HepG2 (cell line): ENCODE results near the gene VAV2. TPM values are rescaled to one million over a fixed set of nuclear protein-coding genes. Genes with fewer than 3 reads are reported as not detected.

Experiments used
- ARNT ChIP-seq: fragments of 450-650 bp; IDR thresholded peaks from 2 replicates; pipeline ENCODE4 v1.6.1; 2017
- DBP ChIP-seq: sonication (generic); formaldehyde crosslinking; IDR thresholded peaks from 2 replicates; pipeline ENCODE4 v1.4.0; 2020; ENCODE audit warnings: missing genetic modification reagents; ENCODE audit errors: not compliant biosample characterization
- GZF1 ChIP-seq: sonication (generic); formaldehyde crosslinking; IDR thresholded peaks from 2 replicates; pipeline ENCODE4 v1.5.1; 2020; ENCODE audit warnings: mild to moderate bottlenecking, missing genetic modification reagents
- JUN ChIP-seq: sonication (generic); formaldehyde crosslinking; IDR thresholded peaks from 2 replicates; pipeline ENCODE4 v1.4.0; 2020; ENCODE audit warnings: mild to moderate bottlenecking, missing genetic modification reagents
- KDM5B ChIP-seq: sonication (generic); formaldehyde crosslinking; IDR thresholded peaks from 2 replicates; pipeline ENCODE4 v1.4.0; 2020; ENCODE audit warnings: missing genetic modification reagents, mild to moderate bottlenecking, borderline replicate concordance
- LCORL ChIP-seq, 2 experiments: fragments of 450-650 bp in 1 of 2; sonication (generic) in 1 of 2; formaldehyde crosslinking in 1 of 2; IDR thresholded peaks; 2 replicates each; pipeline versions ENCODE4 v1.5.0 to v1.6.1; 2017 to 2020; ENCODE audit warnings: antibody characterized with exemption in 1 of 2, missing genetic modification reagents in 1 of 2
- MXD3 ChIP-seq: IDR thresholded peaks from 2 replicates; pipeline ENCODE4 v1.6.1; 2016; ENCODE audit warnings: mild to moderate bottlenecking, missing biosample characterization, missing genetic modification reagents
- PCBP2 ChIP-seq: fragments of 200-400 bp; formaldehyde crosslinking; optimal IDR thresholded peaks from 2 replicates; pipeline ENCODE3; 2018; ENCODE audit warnings: low read length, low read depth; ENCODE audit not compliant: poor library complexity, severe bottlenecking
- POGZ ChIP-seq: sonication (generic); formaldehyde crosslinking; IDR thresholded peaks from 2 replicates; pipeline ENCODE4 v1.4.0; 2020; ENCODE audit warnings: mild to moderate bottlenecking, missing genetic modification reagents
- REPIN1 ChIP-seq: sonication (generic); formaldehyde crosslinking; IDR thresholded peaks from 2 replicates; pipeline ENCODE4 v1.8.0; 2022; ENCODE audit warnings: missing genetic modification reagents, low read depth, mild to moderate bottlenecking, borderline replicate concordance
- TBX2 ChIP-seq: sonication (generic); formaldehyde crosslinking; IDR thresholded peaks from 2 replicates; pipeline ENCODE4 v1.5.0; 2020; ENCODE audit warnings: missing genetic modification reagents, mild to moderate bottlenecking, borderline replicate concordance
- ZNF33B ChIP-seq: sonication (generic); formaldehyde crosslinking; IDR thresholded peaks from 2 replicates; pipeline ENCODE4 v1.5.1; 2020; ENCODE audit warnings: mild to moderate bottlenecking, missing genetic modification reagents
- ZNF572 ChIP-seq: sonication (generic); formaldehyde crosslinking; IDR thresholded peaks from 2 replicates; pipeline ENCODE4 v1.5.1; 2020; ENCODE audit warnings: mild to moderate bottlenecking, missing genetic modification reagents
- ZNF678 ChIP-seq: sonication (generic); formaldehyde crosslinking; IDR thresholded peaks from 2 replicates; pipeline ENCODE4 v1.4.0; 2020; ENCODE audit warnings: mild to moderate bottlenecking, missing genetic modification reagents
- ZNF776 ChIP-seq: sonication (generic); formaldehyde crosslinking; IDR thresholded peaks from 2 replicates; pipeline ENCODE4 v1.4.0; 2020; ENCODE audit warnings: mild to moderate bottlenecking, missing genetic modification reagents
- ZSCAN30 ChIP-seq: sonication (generic); formaldehyde crosslinking; IDR thresholded peaks from 2 replicates; pipeline ENCODE4 v1.5.0; 2020; ENCODE audit warnings: mild to moderate bottlenecking, missing genetic modification reagents
- polyA plus RNA-seq, 8 experiments: library from polyadenylated mRNA; depleted of rRNA in 3 of 8; stranded (reverse) in 7 of 8; unstranded in 1 of 8; fragments of >200 nt; fragmentation: Illumina TruSeq in 4 of 8; extraction: Trizol in 4 of 8; gene quantifications; 2 replicates each; pipeline versions ENCODE4 v1.2.1 to v1.2.3, GENCODE V29; 2011 to 2016; ENCODE audit warnings: low read depth in 4 of 8, missing spikeins in 1 of 8, mixed read lengths in 1 of 8; ENCODE audit not compliant: insufficient read depth in 1 of 8
- total RNA-seq, 5 experiments: library from RNA; depleted of rRNA; stranded (reverse); fragments of >200 nt; fragmentation: Illumina TruSeq; extraction: Trizol; gene quantifications; 2 replicates each; pipeline ENCODE4 v1.2.3, GENCODE V29; 2016; ENCODE audit warnings: low read depth in 1 of 5
- TF ChIP-seq, protein P1 (sequence below): sonication (generic); formaldehyde crosslinking; conservative IDR thresholded peaks from 2 replicates; pipeline ENCODE4 v1.8.0; 2022; ENCODE audit warnings: missing genetic modification reagents
- TF ChIP-seq, protein P2 (sequence below): sonication (generic); formaldehyde crosslinking; IDR thresholded peaks from 2 replicates; pipeline ENCODE4 v1.5.1; 2020; ENCODE audit warnings: mild to moderate bottlenecking, moderate library complexity, missing genetic modification reagents
- TF ChIP-seq, protein P3 (sequence below): sonication (generic); formaldehyde crosslinking; IDR thresholded peaks from 2 replicates; pipeline ENCODE4 v1.5.0; 2020; ENCODE audit warnings: mild to moderate bottlenecking, missing genetic modification reagents, moderate library complexity
- TF ChIP-seq, protein P4 (sequence below): sonication (generic); formaldehyde crosslinking; IDR thresholded peaks from 2 replicates; pipeline ENCODE4 v1.9.0; 2022; ENCODE audit warnings: missing genetic modification reagents, mild to moderate bottlenecking, borderline replicate concordance

Gene VAV2
- total and polyA plus RNA-seq, 2 of the 13 experiments (the other 11 are each of a cell fraction or from before 2014, with no cell fraction given) = 22.5 to 22.9 TPM

DNA sequence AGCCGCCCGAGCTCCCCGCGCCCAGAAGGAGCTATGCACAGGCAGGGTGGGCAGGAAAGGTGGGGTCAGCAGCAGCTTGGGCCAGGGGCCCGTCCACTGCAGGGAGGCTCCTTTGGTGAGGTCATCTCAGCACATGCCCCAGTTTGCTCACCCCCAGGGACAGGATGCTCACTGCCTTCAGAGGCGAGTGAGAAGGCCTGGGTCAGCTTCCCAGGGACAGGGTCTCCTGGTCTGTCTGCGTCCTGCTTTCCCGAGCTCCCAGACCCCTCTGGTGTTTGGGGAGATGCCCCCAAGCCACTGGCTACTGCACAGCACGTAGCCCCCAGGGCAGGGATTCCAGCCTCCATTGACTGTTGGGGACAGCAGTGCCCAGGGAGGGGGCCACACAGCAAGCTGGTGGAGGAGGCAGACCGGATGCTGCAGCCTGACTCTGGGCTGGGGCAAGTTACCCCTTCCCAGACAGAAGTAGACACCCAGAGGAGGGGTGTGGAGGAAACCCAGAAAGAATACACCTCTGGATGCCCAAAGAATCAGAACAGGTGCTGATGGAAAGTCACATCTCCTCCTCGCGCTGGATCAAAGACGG is 253.4 kb downstream of the VAV2 start (continued):
- TF ChIP-seq, protein P1, sequence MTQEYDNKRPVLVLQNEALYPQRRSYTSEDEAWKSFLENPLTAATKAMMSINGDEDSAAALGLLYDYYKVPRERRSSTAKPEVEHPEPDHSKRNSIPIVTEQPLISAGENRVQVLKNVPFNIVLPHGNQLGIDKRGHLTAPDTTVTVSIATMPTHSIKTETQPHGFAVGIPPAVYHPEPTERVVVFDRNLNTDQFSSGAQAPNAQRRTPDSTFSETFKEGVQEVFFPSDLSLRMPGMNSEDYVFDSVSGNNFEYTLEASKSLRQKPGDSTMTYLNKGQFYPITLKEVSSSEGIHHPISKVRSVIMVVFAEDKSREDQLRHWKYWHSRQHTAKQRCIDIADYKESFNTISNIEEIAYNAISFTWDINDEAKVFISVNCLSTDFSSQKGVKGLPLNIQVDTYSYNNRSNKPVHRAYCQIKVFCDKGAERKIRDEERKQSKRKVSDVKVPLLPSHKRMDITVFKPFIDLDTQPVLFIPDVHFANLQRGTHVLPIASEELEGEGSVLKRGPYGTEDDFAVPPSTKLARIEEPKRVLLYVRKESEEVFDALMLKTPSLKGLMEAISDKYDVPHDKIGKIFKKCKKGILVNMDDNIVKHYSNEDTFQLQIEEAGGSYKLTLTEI (CRISPR knock-in tag) = no peak
- no peak for TF ChIP-seq ZNF678
- TF ChIP-seq GZF1 = no peak
- peak; percentile 7 for TF ChIP-seq DBP (CRISPR knock-in tag)
- TF ChIP-seq, protein P2, sequence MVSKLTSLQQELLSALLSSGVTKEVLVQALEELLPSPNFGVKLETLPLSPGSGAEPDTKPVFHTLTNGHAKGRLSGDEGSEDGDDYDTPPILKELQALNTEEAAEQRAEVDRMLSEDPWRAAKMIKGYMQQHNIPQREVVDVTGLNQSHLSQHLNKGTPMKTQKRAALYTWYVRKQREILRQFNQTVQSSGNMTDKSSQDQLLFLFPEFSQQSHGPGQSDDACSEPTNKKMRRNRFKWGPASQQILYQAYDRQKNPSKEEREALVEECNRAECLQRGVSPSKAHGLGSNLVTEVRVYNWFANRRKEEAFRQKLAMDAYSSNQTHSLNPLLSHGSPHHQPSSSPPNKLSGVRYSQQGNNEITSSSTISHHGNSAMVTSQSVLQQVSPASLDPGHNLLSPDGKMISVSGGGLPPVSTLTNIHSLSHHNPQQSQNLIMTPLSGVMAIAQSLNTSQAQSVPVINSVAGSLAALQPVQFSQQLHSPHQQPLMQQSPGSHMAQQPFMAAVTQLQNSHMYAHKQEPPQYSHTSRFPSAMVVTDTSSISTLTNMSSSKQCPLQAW (CRISPR knock-in tag) = peak; percentile 9; the same call in 1 of the 2 replicates
- TF ChIP-seq LCORL (IDR thresholded peaks at IDR 0.05) = no peak
- 0 out of 2 replicates have a peak, but pooled peaks have one; percentile 6 for TF ChIP-seq LCORL (CRISPR knock-in tag; IDR thresholded peaks at IDR 0.05)
- no peak for TF ChIP-seq POGZ
- no peak for TF ChIP-seq ZNF33B (CRISPR knock-in tag)
- TF ChIP-seq ZSCAN30 (CRISPR knock-in tag) = 0 out of 2 replicates have a peak, but pooled peaks have one; percentile 82
- peak; percentile 60; the same call in 1 of the 2 replicates for TF ChIP-seq TBX2
- no peak for TF ChIP-seq ARNT
- TF ChIP-seq, protein P3, sequence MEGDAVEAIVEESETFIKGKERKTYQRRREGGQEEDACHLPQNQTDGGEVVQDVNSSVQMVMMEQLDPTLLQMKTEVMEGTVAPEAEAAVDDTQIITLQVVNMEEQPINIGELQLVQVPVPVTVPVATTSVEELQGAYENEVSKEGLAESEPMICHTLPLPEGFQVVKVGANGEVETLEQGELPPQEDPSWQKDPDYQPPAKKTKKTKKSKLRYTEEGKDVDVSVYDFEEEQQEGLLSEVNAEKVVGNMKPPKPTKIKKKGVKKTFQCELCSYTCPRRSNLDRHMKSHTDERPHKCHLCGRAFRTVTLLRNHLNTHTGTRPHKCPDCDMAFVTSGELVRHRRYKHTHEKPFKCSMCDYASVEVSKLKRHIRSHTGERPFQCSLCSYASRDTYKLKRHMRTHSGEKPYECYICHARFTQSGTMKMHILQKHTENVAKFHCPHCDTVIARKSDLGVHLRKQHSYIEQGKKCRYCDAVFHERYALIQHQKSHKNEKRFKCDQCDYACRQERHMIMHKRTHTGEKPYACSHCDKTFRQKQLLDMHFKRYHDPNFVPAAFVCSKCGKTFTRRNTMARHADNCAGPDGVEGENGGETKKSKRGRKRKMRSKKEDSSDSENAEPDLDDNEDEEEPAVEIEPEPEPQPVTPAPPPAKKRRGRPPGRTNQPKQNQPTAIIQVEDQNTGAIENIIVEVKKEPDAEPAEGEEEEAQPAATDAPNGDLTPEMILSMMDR (CRISPR knock-in tag) = 0 out of 2 replicates have a peak, but pooled peaks have one; percentile 1
- TF ChIP-seq, protein P4, sequence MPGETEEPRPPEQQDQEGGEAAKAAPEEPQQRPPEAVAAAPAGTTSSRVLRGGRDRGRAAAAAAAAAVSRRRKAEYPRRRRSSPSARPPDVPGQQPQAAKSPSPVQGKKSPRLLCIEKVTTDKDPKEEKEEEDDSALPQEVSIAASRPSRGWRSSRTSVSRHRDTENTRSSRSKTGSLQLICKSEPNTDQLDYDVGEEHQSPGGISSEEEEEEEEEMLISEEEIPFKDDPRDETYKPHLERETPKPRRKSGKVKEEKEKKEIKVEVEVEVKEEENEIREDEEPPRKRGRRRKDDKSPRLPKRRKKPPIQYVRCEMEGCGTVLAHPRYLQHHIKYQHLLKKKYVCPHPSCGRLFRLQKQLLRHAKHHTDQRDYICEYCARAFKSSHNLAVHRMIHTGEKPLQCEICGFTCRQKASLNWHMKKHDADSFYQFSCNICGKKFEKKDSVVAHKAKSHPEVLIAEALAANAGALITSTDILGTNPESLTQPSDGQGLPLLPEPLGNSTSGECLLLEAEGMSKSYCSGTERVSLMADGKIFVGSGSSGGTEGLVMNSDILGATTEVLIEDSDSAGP (CRISPR knock-in tag) = peak; percentile 74; the same call in 1 of the 2 replicates
- peak; percentile 60 for TF ChIP-seq KDM5B (CRISPR knock-in tag)
- no peak for TF ChIP-seq REPIN1
- no peak for TF ChIP-seq JUN (CRISPR knock-in tag)
- 0 out of 2 replicates have a peak, but pooled peaks have one; percentile 1 for TF ChIP-seq MXD3 (CRISPR knock-in tag)
- TF ChIP-seq ZNF776 (CRISPR knock-in tag) = peak; percentile 17; the same call in 1 of the 2 replicates
- no peak for TF ChIP-seq PCBP2
- peak; percentile 73; the same call in 1 of the 2 replicates for TF ChIP-seq ZNF572 (CRISPR knock-in tag)
